GM21367 (cell line): ENCODE data around the gene NPY4R2.
"Not testable (repeated sequence)": the region's sequence is repeated elsewhere in the genome, so short reads cannot be mapped to it uniquely, and the experiment has no call there.

Source experiments
- ATAC-seq: cut with Tn5 transposase; IDR thresholded peaks from one replicate; pipeline ENCODE4 v1.9.1; 2021; ENCODE audit not compliant: unreplicated experiment

Gene NPY4R2, protein sequence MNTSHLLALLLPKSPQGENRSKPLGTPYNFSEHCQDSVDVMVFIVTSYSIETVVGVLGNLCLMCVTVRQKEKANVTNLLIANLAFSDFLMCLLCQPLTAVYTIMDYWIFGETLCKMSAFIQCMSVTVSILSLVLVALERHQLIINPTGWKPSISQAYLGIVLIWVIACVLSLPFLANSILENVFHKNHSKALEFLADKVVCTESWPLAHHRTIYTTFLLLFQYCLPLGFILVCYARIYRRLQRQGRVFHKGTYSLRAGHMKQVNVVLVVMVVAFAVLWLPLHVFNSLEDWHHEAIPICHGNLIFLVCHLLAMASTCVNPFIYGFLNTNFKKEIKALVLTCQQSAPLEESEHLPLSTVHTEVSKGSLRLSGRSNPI

DNA sequence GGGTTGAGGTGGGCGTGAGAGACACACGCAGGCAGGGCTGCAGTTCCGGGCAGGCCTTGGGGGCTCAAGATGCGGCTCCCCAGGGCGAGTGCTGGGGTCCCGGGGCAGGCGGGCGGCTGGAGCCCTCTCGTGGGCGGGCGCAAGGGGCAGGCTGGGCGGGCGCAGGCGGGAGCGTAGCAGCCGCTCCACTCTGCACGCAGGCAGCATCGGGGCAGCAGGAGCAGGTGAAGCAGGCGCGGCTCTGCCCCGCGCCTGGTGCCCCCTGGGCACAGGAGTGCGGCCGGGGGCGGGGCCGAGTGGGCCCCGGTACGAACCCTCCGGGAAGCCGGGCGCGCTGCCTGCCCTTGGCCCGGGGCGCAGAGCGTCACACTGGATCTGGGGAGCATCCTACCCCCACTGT is at the start of gene NPY4R2:
TSS of gene NPY4R2 (plus strand) at position 188 of the 400 bp plus-strand sequence. CDS start 3,326 bp downstream, outside the sequence.
- ATAC-seq: not testable (repeated sequence)

DNA sequence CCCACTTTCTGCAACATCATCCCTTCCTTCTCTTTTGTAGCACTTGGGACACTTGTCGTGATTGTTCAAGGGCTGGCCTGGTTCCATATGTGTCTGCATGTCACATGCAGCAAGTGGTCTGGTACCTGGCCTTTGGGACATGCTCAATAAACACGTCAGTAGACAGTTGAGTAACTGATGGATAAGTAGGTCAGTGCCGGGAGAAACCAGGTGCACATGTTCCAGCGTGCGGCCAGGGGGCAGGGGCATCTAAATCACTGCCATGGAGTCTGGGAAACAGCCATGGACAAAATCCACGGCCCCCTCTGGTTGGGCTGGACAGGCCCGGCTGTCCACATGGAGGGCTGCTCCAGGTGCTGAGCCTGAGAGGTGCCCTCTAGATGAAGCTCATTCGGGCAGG is 47.6 kb upstream of the NPY4R2 start:
- not testable (repeated sequence) for ATAC-seq

DNA sequence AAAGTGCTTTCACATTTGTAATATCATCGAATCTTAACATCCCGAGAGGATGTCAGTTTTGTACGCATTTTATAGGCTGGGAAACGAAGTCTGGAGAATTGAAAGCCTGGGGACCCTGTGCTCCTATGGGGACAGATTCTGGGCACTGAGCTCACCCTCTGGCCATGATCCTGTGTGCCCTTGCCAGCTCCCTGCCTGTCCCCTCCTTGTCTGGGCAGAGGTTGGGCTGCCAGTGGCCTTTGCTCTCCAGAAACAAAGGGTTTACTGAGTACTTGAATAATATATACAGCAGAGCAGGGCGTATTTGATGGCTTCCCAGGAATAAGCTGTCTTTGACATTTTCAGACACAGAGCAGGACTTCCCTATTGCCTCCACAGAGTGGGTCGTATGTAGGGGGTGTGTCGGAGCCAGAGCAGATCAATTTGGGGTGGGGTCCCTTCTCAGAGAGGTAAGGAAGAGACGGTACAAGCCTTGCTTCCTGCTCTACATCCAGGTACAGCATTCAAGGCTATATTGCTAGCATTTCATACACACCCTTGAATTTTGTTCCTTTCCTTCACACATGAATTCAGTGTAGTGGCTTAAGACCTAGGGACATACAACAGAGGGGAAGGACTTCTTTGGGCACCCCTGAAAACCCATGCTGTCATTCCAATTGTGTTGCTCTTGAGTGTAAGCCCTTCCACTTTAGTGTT is 46.8 kb upstream of the NPY4R2 start:
- not testable (repeated sequence) for ATAC-seq

DNA sequence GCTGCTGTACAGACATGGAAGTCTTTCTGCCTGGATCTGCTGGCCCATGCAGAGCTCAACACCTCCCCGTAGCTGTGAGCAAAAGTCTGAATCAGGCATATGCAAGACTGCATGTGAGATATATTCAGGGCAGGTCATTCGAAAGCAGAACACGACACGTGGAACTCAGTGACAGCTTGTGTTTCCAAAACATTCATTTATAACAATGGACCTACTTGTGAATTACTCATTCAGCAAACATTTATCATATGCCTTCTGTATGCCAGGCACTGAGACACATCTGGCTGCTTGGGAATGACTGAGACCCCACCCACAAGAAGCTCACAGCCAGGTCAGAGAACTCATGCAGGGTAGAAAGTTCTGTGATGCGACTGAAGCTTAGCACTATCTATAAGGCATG is 46.2 kb upstream of the NPY4R2 start:
- ATAC-seq: not testable (repeated sequence)

DNA sequence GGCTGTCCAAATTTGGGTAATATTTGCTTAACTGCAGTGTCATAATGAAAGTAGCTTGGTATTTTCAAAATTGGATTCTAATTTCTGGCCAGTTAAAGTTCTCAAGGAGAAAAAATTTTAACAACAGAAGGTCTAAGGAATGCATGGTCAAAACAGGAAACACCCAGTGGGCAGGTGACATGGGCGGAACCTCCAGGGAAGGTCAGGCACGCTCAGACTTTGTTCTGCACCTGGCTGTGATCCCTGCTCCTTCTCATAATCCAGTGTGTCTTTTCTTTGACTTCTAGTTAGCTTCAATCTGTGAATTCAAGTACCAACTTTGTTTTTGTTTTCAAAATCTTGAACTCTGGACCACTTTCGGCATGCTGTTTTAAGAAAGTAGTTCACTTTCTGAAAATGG is 34.2 kb upstream of the NPY4R2 start:
- not testable (repeated sequence) for ATAC-seq

DNA sequence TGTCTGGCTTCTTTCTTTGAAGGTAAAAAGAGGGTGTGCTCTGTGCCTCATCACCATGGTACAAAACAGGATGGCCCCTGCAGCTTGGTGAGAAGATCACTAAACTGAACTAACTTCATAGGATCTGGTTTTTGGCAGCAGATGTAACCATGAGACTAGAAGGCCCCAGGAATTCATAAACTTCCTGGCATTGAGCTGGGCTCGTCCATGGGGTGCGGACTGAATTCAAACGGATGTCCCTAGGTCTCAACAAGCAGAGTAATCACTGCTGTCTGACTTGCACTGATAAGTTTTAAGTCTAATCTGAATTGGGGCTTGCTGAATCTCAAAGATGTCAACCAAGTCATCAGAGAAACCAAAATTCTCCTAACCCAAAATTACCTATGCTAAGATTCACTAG is 33.5 kb upstream of the NPY4R2 start:
- not testable (repeated sequence) for ATAC-seq

DNA sequence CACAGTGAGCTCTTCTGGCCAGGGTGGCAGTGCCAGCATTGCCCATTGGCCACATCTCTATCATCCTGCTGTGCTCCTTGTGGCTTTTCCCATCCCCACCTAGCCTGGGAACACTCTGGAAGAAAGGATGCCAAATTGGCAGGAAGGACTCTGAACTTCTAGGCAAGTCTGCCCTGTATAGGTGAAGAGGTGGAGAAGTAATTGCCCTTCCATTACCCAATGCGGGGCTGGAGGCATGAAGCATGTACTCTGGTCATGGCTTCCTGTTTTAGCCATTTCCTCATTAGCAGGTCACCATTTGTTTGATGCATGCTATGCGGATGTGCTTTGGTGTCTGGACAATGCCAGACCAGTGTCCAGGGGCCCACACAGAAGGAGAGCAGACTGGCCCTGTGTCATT is 32.1 kb upstream of the NPY4R2 start:
- ATAC-seq: not testable (repeated sequence)

DNA sequence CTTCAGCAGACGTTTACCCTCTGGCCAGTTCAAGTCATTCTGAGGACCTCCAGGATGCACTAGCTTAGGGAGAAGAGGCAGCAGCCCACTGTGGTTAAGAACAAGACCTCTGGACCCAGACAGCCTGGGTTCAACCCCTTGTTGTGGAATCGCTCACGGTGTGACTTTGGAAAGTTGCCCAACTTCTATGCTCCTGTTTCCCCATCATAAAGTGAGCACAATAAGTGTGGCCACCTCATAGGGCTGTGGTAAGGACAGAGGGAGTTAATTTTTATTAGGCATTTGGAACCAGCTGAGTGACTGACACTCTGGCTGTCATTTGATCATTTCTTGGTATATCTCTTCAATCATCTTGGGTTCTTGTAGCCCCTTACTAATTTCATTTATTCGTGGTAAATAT is 31.6 kb upstream of the NPY4R2 start:
- not testable (repeated sequence) for ATAC-seq

DNA sequence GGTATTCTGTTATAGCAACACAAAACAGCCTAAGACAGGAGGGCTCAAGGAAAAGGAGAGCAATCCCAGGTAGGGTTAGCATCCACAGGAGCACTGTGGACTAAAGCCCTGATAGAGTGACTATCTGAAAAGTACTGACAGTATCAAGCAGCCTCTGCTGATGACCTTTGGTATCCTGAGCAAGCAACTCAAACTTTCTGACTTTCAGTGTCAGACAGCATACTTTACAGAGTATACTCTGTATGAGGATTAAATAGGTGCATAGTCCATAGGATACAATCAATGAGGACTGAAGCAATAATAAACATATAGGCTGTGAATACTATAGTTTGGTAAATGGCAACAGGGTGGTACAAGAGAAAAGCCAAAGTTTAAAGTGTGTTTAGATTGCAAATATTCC is 27.7 kb upstream of the NPY4R2 start:
- not testable (repeated sequence) for ATAC-seq

DNA sequence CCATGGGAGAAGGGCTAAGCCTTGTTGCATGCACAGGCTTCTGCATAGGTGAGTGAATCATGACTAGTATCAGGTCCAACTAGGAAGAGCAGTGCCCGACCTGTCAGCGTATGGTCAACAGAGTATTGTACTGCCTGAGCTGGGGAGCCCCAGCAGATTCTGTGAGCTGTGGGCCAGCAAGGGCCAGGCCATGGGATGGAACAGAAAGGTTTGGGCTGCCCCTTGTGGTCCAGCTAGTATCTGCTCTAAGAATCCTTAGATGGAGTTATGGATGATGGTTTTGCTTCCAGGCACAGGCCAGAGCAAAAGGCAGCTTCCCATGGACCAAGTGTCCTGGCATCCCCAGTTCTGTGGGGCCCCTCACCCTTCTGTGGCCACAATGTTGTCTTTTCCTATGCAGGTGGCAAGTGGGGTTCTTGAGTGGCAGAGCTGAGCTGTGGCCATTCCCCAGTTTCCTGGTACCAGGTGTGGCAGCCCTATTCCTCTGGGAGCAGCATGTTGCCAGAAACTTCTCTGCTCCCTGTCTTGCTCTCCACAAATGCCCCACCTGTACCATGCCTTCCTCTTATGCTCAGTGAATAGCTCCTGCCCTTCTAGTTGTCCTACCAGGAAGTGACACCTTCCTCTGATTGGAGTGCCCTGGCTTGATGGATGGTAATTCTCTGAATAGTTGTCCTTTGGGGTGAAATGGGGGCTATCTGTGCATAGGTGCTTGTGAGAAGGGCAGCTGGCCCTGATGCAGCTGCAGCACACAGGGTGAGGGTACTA is 25.8 kb upstream of the NPY4R2 start:
- ATAC-seq: not testable (repeated sequence)

DNA sequence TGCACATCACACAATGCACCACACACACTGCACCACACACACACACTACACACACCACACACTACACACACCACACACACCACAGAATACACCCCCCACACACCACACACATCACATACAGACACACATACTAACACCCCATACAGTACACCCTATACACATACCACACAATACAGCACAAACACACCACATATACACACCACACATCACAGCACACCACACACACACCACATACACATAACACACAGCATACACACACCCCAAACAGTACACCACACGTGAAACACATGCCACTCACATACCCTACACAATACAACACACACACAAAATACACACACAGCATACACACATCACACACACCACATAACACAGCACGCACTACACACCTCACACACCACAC is 23.9 kb upstream of the NPY4R2 start:
- ATAC-seq: not testable (repeated sequence)

DNA sequence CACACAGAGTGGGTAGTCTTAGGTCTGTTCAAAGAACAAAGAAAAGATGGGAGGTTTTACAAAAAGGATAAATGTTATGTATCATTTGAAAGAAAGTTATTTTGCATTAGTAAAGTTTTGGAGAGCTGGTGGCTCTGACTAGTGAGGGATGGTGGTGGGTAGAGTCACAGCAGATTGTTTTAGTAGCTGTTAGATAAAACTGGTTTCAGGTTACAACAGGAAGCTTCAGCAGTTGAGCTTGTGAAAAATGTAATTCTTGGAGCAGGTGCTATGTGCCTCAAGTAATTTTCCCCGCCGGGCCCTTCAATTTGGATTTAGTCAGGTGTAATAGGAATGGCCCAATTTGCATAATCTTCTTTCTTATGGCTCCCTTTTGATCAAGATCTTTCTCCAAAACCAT is 20.6 kb upstream of the NPY4R2 start:
- ATAC-seq: not testable (repeated sequence)

DNA sequence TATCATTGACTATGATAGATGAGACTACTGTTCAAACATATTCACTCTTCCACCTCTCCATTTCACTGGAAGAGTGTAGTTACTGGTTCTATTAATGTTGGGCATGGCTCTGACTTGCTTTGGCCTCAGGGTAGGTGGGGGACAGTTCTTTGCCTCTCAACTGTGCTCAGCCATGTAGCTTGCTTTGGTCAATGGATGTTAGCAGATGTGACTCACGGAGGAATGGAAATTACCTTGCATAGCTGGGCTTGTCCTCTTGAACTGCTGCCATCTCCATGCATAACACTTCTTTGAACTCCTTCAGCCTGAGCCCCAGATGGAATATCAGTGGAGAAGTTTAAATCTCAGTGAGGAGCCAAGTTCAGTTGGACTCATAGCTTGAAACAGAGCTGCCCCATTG is 9.1 kb upstream of the NPY4R2 start:
- ATAC-seq: not testable (repeated sequence)

DNA sequence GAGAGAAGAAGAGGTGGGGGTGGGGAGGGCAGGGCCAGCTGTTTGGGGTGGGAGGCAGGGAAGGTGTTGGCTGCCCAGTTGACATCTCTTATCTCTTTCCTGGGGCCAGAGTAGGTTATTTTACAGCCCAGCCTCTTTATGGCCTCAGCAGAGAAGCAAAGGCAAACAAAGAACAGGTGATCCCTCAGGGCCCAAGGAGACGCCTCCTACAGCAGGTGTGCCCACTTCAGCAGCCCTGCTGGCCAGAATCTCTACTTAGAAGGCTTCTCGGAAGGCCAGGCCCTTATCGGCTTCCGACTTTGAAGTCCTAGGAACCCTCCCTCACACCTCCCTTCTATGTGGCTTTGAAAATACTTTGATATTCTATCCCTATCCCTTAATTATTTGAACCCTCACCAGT is 8.0 kb upstream of the NPY4R2 start:
- ATAC-seq: not testable (repeated sequence)

DNA sequence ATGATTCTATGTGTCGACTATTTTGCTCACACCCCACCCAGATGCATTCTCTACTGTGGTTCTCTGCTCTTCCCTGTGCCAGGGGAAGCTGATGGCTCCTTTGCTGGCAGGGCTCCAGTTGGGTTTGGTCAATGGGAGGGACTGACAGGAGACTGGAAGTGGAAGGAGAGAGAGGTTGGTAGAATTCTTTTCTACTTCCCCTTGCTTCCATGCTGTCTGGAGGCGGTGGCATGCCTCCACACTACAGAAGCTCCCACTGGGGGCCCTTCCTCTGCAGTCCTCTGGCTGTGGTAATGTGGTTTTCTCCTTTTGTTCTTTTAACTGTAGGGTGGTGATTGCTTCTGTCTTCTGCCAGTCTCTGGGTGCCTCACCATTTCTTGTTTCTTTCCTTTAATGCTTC is 4.4 kb upstream of the NPY4R2 start:
- not testable (repeated sequence) for ATAC-seq

DNA sequence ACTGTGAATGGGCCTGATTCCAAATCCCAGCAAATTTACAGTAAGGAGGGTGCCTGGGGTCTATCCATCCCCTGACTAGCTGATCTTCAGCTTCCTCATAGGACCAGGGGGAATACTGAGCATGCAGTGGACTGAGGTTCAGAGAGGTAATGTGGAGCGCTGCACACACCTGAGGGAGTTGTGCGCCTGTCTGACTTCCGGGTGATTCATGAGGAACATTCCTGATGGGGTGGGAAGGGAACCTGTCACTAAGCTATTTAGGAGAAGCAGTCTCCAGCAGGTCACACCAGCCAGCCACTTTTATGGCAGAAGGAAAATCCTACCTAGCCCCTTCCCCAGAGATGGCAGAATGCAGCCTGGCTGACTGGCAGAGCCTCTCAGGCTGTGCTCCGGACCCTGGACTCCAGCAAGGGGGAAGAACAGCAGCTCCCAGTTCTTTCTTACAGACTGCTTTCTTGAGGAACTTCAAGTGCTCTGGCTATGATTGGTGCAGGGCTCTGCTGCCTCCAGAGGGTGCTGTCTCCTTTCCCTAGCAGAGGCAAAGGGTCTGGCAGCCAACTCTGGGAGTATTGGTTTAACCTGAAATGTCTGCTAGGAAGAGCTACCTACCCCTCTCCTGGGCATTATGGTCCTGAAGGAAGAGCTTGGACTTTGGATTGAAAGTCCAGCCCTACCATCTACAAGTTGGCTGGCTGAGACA is 2.5 kb upstream of the NPY4R2 start:
- ATAC-seq: not testable (repeated sequence)

DNA sequence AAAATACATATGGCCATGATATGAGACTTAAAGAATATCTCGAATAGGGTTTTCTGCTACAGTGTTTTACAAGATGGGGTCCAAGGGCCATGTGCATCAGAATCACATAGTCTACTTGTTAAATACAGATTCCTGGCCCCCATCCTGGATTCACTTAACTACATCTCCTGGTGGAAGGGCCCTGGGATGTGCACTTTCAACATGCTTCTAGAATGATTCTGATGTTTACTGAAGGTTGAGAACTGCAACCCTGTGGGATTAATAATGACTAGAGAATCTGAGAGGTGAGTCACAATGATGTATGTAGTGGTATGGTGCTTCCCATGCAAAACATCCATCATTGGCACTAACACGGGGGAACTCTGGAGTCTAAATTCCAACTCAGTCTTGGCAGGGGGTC is 2.1 kb downstream of the NPY4R2 start:
- ATAC-seq: not testable (repeated sequence)

DNA sequence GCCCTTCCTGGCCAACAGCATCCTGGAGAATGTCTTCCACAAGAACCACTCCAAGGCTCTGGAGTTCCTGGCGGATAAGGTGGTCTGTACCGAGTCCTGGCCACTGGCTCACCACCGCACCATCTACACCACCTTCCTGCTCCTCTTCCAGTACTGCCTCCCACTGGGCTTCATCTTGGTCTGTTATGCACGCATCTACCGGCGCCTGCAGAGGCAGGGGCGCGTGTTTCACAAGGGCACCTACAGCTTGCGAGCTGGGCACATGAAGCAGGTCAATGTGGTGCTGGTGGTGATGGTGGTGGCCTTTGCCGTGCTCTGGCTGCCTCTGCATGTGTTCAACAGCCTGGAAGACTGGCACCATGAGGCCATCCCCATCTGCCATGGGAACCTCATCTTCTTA is 4.0 kb downstream of the NPY4R2 start:
- ATAC-seq: not testable (repeated sequence)

DNA sequence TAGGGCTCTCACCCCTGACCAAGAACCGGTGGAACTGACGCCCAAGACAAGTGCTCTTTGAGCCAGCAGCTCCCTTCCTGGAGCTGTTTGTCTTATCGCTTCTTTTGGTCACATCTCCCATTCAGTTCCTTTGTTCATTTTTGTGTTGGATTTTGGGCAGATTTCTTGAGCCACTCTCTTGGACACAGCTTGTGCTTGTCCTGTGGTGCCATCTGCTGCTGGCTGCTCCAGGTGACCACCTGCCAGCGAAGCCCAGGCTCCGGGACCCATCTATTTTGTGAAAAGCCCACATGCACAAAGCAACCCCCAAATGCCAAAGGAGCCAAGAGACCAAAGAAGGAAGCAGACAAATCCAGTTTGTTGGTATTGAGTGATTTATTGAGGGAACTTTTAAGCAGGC is 6.2 kb downstream of the NPY4R2 start:
- not testable (repeated sequence) for ATAC-seq

DNA sequence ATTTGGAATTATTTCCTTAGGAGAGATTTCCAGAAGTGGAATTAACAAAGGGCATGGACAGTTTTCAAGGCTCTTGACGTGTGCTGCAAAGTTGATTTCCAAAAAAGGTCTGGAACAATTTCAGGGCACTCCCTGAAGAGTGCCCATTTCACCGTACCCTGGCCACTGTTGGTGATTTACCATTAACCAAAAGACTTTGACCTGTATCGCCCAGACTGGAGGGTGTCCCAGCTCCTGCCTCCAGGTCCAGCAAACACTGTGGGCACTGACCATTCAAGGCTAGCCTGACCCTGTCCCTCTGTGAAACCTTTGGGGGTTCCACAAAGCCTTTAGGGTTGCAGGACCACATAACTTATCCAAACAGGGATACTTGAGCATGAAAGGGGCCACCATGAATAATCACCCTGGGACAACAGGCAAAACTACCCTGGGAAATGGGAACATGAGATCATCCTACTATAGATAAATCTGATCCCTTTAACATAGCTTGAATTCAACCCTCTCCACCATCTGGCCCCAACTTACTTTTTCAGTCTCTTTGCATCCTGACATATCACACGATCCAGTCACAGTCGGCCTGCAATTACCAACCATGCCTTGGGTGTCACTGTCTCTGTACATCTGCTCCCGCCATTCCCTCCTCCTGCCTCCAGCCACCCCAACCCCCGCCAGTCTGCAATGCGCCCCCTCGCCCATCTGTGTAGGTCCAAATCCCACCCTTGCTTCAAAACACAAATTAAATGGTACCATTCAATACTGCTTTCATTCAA is 8.9 kb downstream of the NPY4R2 start:
- ATAC-seq: not testable (repeated sequence)
